LoVo (cell line): ENCODE measurements around the gene SFRP2.

ENCODE experiments used
- DNase-seq: peaks from one replicate; pipeline ENCODE4 v3.0.0-alpha.2; 2016; ENCODE audit warnings: low spot score

The SFRP2 gene

DNA sequence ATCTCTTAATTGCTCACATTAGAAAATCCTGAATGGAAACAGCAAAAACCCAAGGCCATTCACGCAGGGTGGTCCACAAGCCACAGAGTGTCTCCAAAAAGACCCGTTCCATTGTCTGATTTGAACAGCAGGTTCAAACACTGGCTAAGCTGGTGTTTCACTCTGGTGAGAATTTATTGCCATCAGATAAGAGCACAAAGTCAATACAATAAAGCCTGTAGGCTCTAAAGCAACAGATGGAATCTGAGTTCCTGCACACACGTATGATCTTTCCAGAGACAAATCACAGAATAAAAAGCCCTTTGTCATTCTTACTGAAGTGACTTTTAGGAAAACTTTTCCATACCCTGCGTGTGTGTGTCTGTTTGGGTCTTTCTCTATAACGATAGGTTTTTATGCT lies 5.1 kb upstream of the SFRP2 start:
- DNase-seq, result peak; percentile 42

- no peak for DNase-seq
Observed at GRCh38 chr4:153792618-153793247, 3.9 kb upstream of the SFRP2 start.

DNA sequence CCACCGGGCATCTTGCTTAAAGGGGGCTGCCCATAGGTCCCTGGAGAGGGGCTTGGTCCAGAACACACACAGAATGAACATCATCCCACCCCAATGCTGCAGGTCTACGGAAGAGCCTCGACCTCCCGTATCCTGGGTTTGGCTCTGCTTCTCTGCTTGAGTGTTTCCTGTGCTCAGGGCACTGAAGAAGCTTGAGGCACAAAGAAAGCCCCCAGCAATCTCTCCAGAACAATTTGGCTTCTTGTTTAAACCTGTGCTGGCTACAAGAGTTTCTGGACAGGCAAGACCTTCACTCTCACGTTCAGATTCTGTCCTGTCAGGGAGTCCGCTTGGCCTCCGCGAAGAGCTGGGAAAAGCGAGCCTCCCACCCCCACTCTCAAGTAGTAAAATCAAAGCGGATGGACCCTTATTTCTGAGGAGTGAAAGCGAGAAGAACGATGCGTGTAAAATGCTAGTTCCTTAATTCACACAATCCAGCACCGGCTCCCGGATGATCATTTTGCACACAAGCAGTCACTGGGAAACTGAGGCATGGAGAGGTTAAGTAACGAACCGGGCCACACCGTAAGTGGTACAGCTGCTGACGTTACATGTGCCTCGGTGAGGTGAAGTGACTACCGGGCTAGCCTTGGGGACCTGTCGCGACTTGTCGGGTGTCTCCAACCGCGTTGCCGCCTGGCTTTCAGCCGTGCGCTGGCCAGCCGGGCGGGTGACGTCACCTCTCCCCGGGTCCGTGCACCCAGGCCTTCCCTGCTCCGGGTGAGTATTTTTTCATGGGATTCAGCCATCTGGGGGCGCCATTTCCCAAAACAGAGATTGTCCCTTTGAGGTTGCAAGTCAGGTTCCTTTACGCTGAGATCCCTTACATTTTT lies 3.1 kb upstream of the SFRP2 start:
- no peak for DNase-seq

GRCh38 chr4:153790962-153791551 lies 2.2 kb upstream of the SFRP2 start:
- no peak for DNase-seq

DNA sequence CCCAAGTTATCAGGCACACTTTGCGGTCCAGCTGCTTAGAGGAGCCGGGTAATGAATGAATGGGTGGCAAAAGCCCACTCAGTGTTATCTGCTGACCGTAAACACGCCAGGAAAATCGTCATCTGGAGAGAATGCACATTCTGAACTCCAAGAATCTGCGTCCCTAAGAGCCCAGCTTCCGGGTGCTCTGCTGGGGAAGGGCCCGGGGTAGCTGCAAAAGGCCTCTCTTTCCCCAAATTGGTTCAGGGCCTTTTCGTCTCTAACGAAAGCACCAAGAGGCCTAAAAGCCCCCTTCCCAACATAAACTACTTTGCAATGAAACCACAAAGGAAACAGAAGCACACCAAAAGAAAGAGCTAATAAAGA lies 1.6 kb upstream of the SFRP2 start:
- no peak for DNase-seq

GRCh38 chr4:153789741-153790499 lies 1.0 kb upstream of the SFRP2 start:
- no peak for DNase-seq

DNA sequence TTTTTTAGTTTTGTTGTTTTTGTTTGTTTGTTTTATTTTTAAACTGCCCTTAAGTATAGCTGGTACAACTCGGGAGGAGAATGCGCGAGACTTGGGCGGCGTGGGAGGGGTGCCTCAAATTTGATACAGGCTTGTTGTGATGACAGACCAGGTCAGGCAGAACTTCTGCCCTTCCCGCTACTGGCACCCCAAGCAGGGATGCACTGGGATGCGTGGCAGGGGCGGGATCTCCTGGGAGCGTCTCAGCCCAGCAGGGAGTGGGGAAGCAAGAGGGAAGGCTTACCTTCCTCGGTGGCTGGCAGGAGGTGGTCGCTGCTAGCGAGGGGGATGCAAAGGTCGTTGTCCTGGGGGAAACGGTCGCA lies 851 bp downstream of the SFRP2 start:
- DNase-seq, result no peak

DNA sequence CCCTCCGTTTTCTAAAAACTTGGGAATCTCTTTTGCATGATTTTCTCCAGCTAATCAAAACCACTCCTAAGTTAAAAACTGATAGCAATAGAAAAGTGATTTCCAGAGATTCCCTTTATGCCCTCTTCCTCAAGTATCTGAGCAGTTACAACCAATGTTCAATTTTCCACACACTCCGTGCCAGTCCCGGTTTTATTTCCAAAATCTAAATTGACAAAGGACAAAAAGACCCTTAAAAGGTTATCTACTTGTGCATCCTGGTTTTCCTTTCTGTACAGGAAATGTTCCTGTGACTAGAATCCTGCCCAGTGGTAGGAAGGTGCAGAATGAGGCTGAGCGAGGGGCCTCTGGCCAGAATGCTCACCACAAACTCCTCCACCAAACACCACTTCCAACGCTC lies 1.3 kb downstream of the SFRP2 start:
- no peak for DNase-seq

DNA sequence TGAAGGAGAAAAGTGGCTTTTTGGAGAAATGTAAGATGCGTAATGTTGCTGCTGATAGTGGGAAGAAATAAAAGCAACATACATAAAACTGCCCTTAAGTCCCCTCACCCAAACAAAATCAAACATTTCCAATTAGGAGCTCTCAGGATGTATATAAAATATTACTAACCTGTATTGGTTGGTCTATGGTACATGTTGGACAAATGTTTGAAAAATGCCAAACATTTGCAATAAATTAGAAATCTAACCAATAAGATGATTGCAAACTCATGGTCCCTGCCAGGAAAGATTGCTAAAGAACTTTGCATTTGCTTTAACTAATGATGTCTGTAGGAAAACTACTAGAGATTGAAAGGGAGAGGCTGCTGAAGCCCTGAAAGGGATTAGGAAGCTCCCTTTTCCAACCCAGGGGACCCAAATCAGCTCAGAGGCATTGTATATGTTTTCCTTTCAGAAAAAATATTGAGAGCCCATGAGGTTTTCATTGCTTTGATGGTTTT lies 1.8 kb downstream of the SFRP2 start:
- no peak for DNase-seq

DNA sequence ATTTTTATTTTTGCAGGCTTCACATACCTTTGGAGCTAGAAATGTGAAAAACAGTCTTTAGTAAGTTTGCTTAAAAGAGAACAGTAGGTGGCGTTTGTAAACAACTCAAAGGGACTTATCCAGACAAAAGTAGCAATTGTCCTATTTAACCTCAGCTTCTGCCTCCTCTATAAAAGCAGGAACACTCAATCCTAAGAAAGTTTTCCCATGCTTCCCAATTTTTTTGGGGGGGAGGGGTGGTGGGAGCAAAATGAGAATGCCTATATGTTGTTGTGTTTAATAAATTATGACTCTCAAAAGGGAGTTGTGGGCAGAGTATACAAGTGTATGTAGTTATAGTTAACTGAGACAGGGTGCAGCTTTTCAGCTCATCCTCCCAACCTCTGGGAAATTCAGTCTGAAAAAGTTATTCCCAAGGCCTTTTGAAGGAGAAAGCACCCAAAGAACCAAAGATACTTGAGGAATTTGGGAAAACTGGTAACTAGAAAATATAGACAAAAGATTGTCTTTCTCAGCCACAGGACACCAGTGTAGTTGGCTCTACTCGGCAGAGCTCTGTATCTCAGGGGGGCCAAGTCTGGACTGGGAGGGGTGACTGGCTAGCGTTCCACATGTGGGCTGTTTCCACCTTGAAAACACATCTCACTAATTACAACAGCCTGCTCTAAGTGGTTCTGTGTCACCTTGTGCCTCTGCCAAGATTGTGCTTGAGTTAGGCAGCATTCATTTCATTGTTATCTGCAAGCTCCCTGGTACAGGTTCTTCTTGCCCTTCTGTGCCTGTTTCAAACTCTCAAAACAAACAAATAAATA lies 2.8 kb downstream of the SFRP2 start:
- DNase-seq, result peak; percentile 37

- no peak for DNase-seq
Observed at GRCh38 chr4:153784166-153784699, 4.7 kb downstream of the SFRP2 start.

GRCh38 chr4:153782581-153782980 lies 6.3 kb downstream of the SFRP2 start:
- DNase-seq, result no peak

- no peak for DNase-seq
Observed at GRCh38 chr4:153781717-153782416, 7.0 kb downstream of the SFRP2 start.

GRCh38 chr4:153781280-153781679 lies 7.6 kb downstream of the SFRP2 start:
- DNase-seq, result no peak

- DNase-seq, result no peak
Observed at GRCh38 chr4:153780876-153781275, 8.0 kb downstream of the SFRP2 start.

- no peak for DNase-seq
Observed at GRCh38 chr4:153780221-153780620, 8.7 kb downstream of the SFRP2 start.

GRCh38 chr4:153778383-153778782 lies 10.5 kb downstream of the SFRP2 start:
- DNase-seq, result no peak

DNA sequence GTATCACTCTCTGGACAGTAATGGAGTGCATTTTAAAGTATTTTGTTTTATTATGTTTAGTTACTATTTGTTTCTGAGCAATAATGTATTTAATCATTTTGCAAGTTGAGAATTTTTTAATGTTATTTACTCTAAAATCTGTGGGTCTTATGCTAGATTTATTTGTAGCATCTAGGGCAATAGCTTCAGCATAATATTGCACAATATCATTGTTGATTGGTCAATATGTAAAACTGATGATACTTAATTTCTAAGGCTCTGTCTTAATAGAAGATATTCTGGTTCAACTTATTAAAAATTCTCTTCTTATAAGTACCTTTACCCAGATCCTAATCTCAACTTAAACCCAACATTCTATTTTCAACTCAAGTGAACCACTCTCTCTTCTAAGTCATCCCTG lies 11.5 kb downstream of the SFRP2 start:
- DNase-seq, result no peak

DNA sequence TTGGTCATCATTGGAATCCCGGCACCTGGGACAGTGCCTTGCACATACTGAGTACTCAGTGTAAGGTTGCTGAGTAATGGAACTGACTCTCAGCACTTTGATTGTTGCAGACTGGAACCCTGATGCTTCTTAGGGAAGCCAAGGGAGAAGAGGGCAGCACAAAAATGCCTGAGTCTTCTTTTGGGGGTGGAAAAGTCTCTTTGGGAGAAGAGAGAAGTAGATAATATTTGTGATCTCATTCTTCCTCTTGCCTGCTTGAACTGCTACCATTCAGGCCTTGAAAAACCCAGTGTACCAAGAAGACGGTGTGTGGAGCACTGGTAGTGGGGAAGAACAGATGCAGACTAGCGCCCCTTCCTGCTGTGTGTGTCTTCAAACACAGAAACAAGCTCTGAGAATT lies 12.3 kb downstream of the SFRP2 start:
- no peak for DNase-seq

DNA sequence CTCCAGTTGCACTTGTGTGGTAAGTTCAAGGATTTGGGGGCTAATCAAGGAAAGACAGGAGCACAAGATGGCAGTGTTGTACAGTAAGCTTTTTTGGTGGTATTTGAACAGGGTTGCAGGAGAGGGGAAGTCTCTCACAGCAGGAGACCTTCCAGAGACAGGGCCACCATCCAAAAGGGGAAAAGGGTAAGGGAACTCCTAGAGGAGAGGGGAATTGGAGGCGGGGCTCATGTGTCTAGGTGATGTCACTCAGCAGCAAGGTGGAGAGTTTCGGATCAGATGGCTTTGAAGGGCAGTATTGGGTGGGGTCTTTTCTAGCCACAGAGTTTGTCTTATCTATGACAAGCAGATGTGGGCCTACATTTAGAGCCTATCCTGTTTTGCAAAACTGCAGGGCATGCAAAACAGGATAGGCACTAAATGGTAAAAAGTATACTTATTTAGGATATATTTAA lies 15.6 kb downstream of the SFRP2 start:
- DNase-seq, result no peak

DNA sequence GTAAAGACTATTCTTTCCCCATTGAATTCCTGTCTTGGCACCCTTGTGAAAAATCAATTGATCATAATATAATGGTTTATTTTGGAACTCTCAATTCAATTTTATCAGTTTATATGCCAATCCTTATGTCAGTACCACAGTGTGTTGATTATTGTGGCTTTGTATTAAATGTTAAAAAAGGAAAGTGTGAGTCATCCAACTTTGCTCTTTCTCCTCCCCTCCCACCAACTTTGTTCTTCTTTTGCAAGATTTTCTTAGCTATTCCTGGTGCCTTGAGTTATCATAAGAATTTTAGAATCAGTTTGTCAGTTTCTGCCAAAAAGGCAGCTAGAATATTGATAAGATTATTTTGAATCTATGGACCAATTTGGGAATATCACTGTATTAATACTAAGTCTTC lies 17.8 kb downstream of the SFRP2 start:
- DNase-seq, result no peak
